ENCODE data around the gene OR4K14.

- TF ChIP-seq SUZ12 (IDR thresholded peaks at IDR 0.05; ENCODE audit: extremely low read depth, insufficient read depth, insufficient read length) (no peak), YY1 (IDR thresholded peaks at IDR 0.05; ENCODE audit: insufficient read depth, insufficient read length) (no peak), ZNF274 (IDR thresholded peaks at IDR 0.05; ENCODE audit: low read depth, low read length) (no peak)
Observed at GRCh38 chr14:20059745-20060144, 40.6 kb upstream of the OR4K14 start, which contains the start of gene OR4L1.

All from NT2/D1 (cell line).